Superior temporal gyrus (tissue), 1 donor: Measurements from ENCODE around the gene MRTFA.
A peak's percentile ranks its signal among the peaks of the same experiment; 100 is the strongest.

Experiments
- DNase-seq: peaks from one replicate; pipeline ENCODE4 v3.0.0-alpha.2; 2016; ENCODE audit errors: extremely low spot score

The MRTFA gene

GRCh38 chr22:40491990-40492631, 144.4 kb downstream of the MRTFA start:
- DNase-seq = peak; percentile 77

- DNase-seq = no peak
These were observed 148.8 kb downstream of the MRTFA start for GRCh38 chr22:40487663-40488249.

GRCh38 chr22:40486962-40487602, 149.4 kb downstream of the MRTFA start:
- no peak for DNase-seq

GRCh38 chr22:40485813-40486667, 150.5 kb downstream of the MRTFA start:
- DNase-seq = no peak

DNA sequence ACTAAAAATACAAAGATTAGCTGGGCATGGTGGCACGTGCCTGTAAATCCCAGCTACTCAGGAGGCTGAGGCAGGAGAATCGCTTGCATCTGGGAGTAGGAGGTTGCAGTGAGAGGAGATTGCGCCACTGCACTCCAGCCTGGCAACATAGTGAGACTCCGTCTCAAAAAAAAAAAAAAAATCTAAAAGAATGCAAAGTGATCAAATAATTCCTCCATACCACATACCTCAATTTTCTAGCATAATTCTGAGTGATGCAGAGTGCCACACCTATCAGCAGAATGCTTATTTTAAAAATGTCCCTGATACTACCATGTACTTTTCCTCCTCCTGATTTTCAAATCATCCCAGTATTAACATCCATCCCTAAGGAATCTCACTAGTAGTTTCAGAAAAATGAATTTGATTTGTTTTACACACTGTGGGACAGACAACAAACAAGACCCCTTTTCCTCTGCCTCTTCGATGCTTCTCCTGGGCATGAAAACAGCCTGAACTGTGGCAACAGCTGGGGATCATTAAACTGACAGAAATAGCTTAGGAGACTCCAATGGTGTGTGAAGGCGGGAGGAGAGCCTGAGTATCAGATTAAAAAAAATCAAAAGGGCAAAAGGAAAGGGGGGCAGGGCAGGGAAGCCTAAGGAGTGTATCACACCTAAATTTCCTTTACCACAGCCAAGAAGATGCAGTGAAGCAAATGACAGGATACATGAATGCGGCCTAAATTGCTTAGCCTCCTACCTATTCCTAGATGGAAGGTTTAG, 151.4 kb downstream of the MRTFA start:
- no peak for DNase-seq

GRCh38 chr22:40482886-40483285, 153.6 kb downstream of the MRTFA start:
- no peak for DNase-seq

- no peak for DNase-seq
These were observed 154.1 kb downstream of the MRTFA start for GRCh38 chr22:40482391-40482790.

GRCh38 chr22:40480996-40481395, 155.5 kb downstream of the MRTFA start:
- DNase-seq = no peak

DNA sequence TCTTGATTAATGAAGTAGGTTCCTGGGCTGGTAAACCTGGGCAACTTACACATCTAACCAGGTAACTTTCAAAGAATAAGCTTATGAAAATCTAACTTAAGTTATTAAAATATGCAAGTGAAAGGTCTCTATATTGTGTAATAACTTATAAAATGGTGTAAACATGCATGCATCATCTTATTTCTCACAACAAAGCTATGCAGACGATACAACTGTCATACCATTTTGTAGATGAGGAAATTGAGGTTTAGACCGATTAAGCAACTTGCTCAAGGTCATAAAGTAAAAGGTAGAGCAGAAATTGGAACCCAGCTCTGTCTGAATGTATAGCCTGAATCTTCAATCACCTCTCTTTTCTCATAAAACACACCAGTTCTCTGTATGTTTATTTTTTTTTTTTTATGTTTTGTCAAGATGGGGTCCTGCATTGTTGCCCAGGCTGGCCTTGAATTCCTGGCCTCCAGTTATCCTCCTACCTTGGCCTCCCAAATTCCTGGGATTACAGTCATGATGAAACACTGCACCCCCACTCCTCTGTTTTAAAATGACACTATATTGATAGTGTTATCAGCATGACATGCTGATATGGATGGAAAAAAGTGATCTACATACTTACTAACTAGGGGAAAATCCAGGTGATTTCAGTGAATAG, 156.5 kb downstream of the MRTFA start:
- no peak for DNase-seq

- DNase-seq = no peak
These were observed 157.3 kb downstream of the MRTFA start for GRCh38 chr22:40479126-40479800.

- no peak for DNase-seq
These were observed 158.0 kb downstream of the MRTFA start for GRCh38 chr22:40478338-40479125.

DNA sequence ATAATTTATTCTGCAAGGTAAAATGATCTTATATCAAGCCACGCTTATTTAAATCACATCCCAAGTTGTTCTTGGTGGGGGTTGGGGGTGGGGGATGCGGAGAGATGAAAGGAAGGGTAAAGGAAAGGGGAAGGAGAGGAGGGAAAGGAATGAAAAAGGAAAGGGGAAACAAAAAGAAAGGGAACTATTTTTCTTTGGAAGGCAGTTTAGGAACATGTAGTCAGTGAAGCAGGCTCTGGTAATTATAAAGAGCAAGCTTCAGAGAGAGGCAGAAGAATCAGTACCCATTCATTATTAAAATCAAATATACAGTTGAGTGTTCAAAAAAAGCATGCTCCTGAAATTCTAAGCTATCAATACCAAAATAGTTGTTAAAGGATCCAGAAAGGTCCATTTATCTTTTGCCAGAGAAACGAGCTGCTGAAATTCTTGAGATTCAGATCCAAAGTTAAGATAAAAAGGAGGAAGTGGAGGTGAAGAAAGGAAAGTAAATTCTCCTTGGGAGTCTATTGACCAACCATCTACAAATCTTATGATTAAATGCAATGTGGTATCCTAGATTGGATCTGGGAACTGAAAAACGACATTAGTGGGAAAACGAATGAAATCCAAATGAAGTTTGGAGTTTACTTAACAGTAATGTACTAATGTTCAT, 158.7 kb downstream of the MRTFA start:
- DNase-seq = no peak

DNA sequence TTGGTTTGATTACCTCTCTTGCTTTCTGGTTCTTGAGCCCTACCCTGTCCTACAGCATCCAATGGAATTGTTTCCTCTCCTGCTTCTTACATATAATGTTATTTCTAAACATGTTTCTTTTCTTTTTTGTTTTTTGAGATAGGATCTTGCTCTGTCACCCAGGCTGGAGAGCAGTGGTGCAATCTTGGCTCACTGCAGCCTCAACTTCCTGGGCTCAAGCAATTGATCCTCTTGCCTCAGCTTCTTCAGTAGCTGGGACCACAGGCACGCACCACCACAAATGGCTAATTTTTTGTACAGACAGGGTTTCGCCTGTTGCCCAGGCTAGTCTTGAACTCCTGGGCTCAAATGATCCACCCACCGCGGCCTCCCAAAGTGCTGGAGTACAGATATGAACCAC, 160.2 kb downstream of the MRTFA start:
- DNase-seq = no peak

DNA sequence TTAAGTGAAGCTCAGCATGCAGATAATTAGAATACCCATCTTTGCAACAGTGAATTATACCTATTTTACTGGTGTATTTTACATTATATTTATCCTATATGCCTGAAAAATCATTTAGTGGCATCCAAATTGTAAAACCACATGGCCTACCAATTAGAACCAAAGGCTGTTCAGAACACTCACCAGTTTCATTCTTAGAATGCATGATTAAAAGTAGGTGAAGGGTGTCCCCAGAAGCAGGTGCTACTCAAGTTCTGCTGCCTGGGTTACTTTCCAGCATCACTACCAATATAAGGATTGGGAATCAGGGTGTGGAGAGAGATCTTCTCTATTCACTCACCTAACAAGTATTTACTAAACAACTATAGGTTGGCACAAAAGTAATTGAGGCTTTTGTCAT, 162.8 kb downstream of the MRTFA start:
- no peak for DNase-seq

DNA sequence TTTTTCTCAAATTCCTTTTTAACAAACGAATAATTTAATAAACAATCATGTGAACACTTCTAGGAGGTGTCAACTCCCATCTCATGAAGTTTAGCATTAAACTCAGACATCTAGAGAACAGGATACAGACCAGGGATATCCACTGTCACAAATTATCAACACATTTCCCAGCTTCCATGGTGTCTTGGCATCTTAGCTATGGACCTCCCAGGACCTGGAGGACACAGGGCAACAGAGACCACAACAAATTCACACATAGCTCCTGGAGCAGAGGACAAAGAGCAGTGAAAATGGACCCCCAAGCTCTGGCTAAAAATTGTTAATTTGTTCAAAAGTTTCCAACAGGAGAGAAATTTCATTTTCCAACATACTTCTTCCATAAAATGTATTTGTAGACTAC, 163.9 kb downstream of the MRTFA start:
- no peak for DNase-seq

DNA sequence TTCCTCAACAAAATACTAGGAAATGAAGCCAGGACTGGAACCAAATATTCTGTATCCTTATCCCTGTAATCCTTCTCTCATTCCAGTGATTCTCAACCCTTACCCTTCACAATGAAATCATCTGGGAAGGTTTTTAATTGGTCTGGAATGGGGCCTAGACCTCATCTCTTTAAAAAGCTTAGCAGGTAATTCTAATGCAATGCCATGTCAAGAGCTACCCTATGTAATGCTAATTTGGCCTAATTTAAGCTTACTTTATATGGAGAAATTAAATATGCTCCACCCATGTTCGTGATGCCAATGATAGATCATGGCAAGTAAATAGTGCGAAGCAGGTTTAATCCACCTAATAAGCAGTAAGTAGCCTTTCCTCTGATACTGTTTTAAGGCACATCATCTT, 164.5 kb downstream of the MRTFA start:
- no peak for DNase-seq

DNA sequence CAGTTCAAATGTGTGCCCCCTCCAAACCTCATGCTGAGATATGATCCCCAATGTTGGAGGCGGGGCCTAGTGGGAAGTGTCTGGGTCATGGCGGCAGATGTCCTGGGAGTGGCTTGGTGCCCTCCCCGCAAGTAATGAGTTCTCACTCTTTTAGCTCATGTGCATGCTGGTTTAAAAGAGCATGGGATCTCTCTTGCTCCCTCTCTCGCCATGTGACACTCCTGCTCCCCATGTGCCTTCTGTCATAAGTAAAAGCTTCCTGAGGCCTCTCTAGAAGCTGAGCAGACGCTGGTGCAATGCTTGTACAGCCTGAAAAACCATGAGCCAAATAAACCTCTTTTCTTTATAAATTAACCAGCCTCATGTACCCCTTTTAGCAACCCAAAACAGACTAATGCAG, 167.3 kb downstream of the MRTFA start:
- no peak for DNase-seq

DNA sequence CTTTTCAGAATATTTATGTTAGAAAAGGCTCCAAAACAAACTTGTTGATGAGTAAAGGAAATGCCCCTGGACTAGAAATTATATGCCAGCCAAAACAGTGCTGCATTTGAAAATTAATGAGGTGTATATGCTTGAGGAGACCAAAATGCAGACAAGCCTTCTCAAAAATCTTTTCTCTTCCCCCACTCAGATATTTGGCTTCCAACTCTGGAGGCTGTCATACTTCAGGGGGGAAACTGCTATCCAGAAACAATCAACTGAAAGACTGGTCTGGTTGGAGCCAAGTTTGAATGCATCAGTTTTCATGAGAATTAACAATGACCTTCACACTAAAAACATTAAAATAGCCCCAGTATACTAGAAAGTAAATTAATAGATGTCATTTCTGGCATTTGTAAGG, 167.9 kb downstream of the MRTFA start:
- no peak for DNase-seq

DNA sequence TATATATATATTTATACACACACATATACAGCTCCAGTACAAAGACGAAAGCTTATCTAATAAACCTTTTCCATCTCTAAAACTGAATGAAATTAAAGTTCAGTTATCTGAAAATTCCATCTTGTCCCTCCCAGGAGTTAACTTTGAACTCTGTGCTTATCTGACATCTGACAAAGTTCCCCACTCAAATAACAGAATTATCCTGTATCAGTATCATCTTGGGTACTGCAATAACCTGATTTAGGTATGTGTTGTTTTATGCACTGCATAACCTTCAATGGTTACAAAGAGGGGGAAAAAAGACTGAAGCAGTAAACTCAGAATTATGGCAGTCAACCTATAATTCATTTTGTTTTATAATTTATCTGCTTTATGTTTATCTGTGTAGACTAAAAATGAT, 169.5 kb downstream of the MRTFA start:
- DNase-seq = no peak
